Tongue (tissue), 2 donors: Measurements from ENCODE around the gene SEMA4A. TPM values are rescaled to one million over a fixed set of nuclear protein-coding genes. Genes with fewer than 3 reads are reported as not detected.
"Not testable (repeated sequence)": the region's sequence is repeated elsewhere in the genome, so short reads cannot be mapped to it uniquely, and the experiment has no call there.

Experiments used
- DNase-seq: peaks from one replicate; pipeline ENCODE4 v3.0.0-alpha.2; 2015
- total RNA-seq: library from RNA; depleted of rRNA; stranded (reverse); fragments of >200 nt; gene quantifications from one replicate; pipeline ENCODE4 v1.2.3, GENCODE V29; 2014

Gene SEMA4A
- total RNA-seq: 5.5 TPM

GRCh38 chr1:156153362-156153761 lies at the start of gene SEMA4A:
TSS of gene SEMA4A (plus strand) at chr1:156153585. CDS start at chr1:156154579, 994 bp downstream.
- peak; percentile 77 for DNase-seq

DNA sequence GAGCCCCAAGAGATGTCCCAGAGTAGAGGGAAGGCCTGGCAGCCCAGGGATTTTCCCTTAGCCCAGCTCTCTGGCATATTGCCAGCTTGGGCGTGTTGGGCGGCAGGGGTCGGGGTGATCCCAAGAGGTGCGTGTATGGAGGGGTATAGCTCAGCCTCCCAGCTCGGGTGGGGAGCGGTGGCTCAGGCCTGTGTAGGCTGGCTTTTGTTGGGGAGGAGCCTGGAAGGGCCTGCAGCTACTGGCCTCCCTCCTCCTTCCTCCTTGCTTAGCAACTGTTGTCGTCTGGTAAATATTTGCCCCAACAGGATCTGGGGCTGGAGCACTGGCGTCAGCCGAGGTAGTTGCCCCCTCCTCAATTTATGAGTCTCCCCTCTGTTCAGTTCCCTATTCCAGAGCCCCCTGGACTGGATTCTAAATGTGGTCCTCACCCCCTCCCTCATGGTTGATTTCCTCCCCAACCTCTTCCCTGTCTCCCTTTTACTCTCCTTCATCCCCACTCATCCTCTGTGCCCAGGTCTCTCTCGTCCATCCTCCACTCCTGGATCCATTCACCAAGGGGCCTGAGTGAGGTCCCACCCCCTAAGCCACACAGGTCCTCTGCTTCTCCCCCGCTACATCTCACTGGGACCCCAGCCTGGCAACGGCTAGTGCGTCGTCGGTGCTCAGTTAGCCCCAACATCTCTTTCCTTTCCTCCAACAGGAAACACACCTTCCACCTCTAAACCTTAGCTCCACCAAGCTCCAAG lies 49.1 kb upstream of the SEMA4A start:
- peak; percentile 96 for DNase-seq

DNA sequence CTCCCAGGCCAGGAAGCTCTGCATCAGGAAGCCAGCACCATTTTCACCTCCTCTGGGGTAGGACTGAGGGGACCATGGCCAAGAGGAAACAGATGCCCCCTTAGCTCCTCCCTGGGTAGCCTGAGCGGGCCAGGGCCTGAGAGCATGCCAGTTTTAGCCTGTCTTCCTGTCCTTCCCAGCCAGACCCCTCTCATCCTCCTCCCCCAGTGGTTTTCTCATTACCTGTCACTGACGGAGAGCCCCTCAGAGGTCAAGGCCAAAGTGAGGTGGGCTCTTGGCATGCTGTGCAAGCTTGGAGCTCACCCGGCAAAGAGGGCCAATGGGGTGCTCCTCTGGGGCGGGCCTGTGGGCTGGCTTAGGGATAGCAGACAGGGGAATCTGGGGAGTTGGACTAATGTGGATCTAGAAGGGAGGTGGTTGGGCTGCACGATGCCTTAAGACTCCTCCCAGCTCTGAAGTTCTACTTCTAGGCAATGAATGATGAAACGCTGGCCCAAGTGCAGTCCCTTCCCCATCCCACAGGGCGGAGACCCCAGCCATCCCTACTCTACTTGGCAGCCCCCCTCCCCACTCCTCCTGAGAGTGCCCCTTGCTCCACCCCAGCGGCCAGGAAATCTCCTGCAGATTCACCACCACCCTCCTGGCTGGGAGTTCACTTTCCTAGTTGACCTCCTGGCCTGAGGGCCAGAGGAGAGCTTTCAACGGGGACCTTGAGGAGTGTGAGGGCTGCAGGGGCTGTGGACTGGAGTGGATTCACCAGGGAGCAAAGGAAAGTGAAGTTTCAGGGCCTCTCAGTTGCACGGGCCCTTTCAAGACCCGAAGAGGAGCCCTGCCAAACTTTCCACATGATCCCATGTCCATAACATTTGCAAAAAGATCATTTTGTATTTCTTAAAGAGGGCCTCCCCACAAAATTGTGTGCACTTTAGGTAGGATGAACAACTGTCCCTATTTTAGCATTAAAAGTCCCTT lies 48.2 kb upstream of the SEMA4A start:
- peak; percentile 75 for DNase-seq

GRCh38 chr1:156106624-156107488 lies 46.5 kb upstream of the SEMA4A start:
- no peak for DNase-seq

DNA sequence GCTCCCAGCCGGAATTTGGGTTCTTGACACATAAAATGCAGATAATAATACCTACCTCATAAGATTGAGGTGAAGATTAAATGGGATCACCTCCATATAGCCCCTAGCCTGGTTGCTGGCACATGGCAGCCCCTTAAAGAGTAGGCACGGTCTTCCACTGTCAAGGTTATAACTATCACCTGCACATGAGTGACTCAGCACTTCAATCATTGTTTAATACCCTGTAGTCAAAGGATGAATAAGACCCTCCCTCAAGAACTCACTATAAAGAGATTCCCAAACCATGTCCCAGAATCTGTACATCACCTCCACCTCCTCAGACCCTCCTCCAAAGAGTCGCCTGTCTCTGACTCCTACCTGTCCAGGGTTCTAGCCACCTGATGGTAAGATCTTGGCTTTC lies 45.3 kb upstream of the SEMA4A start:
- no peak for DNase-seq

DNA sequence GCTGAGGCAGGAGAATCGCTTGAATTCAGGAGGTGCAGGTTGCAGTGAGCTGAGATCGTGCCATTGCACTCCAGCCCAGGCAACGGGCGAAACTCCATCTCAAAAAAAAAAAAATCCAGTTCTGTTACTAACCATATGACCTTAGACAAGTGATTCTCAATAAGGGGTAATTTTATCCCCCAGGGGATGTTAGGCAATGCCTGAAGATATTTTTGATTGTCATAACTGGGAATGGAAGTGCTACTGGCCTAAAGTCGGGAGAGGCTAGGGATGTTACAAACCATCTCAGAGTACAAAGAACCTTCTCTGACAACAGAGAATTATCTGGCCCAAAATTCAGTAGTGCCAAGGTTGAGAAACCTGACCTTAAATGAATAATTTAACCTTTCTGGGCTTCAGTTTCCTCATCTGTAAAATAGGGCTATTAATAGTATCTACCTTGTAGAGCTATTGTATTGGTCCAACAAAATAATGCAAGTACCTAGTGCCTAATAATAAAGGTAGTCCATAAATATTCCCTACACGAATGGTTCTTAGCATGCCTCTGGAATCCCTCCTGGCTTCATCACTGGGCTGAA lies 44.6 kb upstream of the SEMA4A start:
- no peak for DNase-seq

DNA sequence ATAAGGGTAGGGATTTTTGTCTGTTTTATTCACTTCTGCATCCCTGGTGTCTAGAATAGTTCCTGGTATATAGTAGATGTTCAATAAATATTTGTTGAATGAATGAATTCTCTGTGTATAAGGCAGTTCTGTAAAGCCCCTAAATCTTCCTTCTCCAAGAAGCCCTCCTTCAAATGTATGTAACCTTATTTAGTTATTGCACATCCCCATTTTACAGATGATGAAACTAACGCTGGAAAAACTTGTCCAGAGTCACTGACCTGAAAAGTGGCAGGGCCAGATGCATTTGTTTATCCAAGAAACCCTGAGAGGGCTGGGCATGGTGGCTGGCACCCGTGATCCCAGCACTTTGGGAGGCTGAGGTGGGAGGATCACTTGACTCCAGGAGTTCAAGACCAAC lies 43.1 kb upstream of the SEMA4A start:
- DNase-seq: no peak

DNA sequence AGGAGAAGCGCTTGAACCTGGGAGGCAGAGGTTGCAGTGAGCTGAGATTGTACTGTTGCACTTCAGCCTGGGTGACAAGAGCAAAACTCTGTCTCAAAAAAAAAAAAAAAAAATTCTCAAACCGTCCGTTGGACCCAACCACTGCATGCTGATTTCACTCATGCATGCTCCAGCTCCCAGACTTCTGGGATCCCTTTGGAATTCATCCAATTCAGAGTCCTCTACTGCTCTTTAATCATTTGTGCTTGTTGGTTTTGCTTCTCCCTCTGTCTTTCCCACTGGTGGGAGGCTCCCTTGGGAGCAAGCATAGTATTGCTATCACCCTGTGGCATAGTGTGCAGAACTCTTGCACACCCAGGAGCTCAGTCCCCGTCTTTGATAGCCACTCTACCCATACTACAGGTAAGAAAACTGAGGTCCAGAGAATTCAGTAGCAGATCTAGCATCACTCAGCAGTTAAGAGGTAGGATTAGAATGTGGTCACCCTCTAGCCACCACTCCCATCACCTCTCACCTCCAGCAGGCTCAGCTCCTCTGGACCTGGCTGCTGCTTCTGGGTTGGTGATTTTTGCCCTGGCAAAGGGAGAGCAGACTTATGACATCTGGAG lies 41.9 kb upstream of the SEMA4A start:
- no peak for DNase-seq

DNA sequence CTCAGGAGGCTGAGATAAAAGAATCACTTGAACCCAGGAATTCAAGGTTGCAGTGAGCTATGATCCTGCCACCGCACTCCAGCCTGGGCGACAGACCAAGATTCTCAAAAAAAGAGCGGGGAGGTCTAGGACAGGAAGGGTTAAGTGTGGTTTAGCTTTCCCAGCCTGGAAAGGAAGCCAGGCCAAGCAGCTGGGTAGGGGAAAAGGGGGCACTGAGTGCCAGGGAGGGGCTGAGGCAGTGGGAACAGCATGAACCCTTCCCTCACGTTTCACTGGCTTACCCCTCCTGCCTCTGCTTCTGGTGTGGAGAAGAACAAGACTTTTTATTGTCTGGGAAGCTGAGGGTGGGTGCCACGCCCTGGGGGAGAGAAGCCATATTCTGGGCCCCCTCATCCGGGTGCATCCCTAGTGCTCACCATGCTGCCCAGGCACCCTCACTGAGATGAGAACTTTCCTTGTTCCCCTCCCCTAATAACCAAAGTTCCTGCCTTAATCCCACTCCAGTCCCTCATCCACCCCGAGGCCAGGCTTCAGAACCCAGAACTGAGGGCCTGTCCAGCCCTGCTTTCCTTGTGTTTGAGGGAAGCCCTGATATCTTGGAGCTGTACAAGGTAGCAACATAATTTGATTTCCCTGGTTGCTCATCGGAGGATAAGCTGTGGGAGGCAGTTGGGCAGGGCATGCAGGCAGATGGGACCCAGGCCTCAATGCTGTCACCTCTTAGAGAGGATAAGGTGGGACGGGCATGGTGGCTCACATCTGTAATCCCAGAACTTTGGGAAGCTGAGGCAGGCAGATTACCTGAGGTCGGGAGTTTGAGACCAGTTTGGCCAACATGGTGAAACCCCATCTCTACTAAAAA lies 40.9 kb upstream of the SEMA4A start:
- peak; percentile 93 for DNase-seq

- peak; percentile 57 for DNase-seq
Measured at GRCh38 chr1:156113282-156113950, 40.0 kb upstream of the SEMA4A start.

DNA sequence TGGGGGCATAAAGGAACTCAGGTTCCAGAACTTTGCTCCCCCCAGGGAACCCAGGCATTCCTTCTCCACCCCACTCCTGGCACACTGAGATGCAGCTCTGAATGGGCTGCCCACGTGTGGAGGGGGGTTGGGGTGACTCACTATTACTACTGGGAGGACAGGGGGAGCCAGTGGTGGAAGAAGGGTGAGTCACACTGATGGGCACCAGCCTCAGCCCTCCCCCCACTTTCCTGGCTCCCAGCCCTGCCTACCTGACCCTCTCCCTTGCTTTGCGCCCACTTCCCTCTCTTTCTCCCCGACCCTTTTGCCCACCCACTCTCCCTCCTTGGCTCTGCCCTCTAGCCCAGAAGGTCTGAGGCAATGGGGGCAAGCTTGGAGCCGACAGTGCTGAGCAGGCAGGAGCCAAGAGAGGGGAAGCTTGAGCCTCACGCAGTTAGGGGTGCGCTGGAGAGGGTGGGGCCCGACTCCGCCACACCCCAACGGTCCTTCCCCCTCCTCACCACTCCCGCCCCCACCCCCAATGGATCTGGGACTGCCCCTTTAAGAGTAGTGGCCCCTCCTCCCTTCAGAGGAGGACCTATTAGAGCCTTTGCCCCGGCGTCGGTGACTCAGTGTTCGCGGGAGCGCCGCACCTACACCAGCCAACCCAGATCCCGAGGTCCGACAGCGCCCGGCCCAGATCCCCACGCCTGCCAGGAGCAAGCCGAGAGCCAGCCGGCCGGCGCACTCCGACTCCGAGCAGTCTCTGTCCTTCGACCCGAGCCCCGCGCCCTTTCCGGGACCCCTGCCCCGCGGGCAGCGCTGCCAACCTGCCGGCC lies 39.1 kb upstream of the SEMA4A start, which contains the start of gene LMNA:
TSS of gene LMNA (plus strand) at position 611 of the 818 bp plus-strand sequence. CDS start 208 bp downstream, outside the sequence.
- peak; percentile 97 for DNase-seq

DNA sequence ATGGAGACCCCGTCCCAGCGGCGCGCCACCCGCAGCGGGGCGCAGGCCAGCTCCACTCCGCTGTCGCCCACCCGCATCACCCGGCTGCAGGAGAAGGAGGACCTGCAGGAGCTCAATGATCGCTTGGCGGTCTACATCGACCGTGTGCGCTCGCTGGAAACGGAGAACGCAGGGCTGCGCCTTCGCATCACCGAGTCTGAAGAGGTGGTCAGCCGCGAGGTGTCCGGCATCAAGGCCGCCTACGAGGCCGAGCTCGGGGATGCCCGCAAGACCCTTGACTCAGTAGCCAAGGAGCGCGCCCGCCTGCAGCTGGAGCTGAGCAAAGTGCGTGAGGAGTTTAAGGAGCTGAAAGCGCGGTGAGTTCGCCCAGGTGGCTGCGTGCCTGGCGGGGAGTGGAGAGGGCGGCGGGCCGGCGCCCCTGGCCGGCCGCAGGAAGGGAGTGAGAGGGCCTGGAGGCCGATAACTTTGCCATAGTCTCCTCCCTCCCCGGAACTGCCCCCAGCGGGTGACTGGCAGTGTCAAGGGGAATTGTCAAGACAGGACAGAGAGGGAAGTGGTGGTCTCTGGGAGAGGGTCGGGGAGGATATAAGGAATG lies 38.4 kb upstream of the SEMA4A start:
- DNase-seq: no peak

DNA sequence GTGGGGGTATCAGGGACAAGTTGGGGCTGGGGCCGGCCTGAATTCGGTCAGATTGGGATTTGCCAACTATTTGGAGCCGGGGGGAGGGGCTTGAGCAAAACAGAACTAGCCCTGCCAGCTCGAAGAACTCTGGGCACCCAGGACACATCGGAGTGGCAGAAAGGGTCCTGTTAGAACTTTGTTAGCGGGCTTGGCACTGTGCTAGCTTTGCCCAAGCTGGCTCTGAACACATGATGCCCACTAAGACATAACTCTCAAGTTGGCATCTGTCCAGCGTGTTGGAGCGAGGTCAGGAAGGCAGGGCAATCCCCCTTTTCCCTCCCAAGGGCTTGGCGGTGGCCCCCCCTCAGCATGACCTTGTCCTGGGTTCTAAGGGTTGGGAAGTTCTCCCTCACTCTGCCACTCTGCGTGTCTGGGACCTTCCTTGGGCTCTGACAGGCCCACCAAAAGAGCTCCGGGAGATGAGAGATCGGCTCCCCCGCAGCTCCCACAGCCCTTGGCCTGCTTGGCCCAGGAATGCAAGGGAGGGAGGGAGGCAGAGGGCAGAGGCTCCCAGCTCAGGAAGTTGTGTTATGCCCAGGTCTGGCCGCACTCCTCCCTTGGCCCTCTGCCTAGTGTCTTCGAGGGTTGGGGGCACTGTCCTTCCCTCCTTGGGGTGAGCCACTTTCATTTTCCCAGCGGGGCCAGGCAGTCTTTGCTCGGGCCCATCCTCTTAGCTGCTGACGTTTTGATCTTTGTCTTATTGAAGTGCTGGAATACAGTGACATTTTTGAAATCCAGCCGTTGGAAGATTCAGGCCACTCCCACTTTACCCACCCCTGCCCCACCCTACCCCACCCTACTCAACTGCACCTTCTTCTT lies 37.6 kb upstream of the SEMA4A start:
- peak; percentile 85 for DNase-seq

GRCh38 chr1:156116731-156117130 lies 36.7 kb upstream of the SEMA4A start:
- not testable (repeated sequence) for DNase-seq

DNA sequence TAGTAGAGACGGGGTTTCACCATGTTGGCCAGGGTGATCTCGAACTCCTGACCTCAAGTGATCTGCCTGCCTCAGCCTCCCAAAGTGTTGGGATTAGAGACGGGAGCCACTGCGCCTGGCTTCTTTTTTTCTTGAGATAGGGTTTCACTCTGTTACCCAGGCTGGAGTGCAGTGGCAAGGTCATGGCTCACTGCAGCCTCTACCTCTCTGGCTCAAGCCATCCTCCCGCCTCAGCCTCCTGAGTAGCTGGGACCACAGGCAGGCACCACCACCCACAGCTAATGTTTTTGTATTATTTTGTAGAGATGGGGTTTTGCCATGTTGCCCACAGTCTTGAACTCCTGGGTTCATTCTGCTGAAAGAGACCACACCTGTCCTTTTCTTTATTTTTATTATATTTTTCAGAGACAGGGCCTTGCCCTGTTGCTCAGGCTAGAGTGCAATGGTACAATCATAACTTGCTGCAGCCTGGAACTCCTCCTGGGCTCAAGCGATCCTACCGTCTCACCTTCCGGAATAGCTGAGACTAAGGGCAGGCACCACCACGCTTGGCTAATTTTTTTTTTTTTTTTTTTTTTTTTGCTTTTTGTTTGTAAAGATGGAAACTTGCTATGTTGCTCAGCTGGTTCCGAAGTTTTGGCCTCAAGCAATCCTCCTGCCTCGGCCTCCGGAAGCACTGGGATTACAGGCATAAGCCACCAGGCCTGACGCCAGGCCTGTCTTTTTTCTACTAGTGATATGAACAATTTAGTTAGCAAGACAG lies 35.8 kb upstream of the SEMA4A start:
- peak; percentile 65 for DNase-seq

DNA sequence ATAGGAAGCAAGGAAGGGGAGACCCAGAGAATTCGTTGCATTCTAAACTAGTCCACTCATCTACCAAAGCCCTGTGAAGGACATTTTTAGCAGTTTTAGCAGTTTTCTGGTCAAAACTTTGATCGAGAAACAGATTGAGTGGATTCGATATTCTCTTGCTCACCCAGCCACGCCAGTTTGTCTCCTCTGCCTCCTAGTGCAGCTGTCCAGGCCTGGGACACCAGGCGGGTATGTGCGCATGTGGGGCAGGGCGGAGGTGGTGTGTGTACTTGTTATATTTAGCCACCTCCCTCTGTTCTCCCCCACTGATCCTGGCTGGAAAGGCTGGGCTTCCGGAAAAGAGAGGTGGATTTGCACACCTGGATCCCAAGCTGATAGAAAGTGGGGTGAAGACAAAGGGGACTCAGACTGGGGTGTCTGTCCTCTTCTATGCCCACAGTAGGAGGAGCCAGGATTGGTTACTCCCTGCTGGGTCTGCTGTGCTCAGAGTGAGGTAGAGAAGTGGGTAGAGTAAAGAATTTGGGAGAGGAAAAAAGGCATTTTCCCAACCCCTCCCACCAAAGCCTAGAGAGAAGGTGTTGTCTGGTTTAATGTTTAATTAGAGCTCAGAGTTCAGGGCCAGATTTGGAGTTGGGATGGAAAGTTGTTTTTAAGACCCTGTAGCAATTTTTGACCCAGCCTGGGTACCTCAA lies 35.1 kb upstream of the SEMA4A start:
- DNase-seq: peak; percentile 90
